Mucosa of rectum (tissue), 2 donors: ENCODE data around the gene CACNA1B.

Experiments used
- H3K27ac ChIP-seq, 2 donors: one replicate each; pipeline ENCODE4 v1.7.0; 2013; ENCODE audit warnings: inconsistent platforms in 2 of 2, low read depth in 2 of 2, low read length in 2 of 2
- H3K27me3 ChIP-seq, 2 donors: one replicate each; pipeline ENCODE4 v1.7.0; 2013; ENCODE audit warnings: low read length in 2 of 2; ENCODE audit not compliant: control insufficient read depth in 2 of 2, insufficient read depth in 2 of 2
- H3K36me3 ChIP-seq, 2 donors: one replicate each; pipeline ENCODE4 v1.7.0; 2013; ENCODE audit warnings: low read length in 2 of 2; ENCODE audit not compliant: control insufficient read depth in 2 of 2, insufficient read depth in 2 of 2
- H3K4me1 ChIP-seq, 2 donors: one replicate each; pipeline ENCODE4 v1.7.0; 2013; ENCODE audit warnings: low read length in 2 of 2, mild to moderate bottlenecking in 1 of 2; ENCODE audit not compliant: control insufficient read depth in 2 of 2, insufficient read depth in 2 of 2
- H3K4me3 ChIP-seq, 2 donors: one replicate each; pipeline ENCODE4 v1.7.0; 2013; ENCODE audit warnings: low read length in 2 of 2
- H3K9ac ChIP-seq, 2 donors: one replicate each; pipeline ENCODE4 v1.7.0; 2013; ENCODE audit warnings: low read length in 2 of 2, low read depth in 1 of 2, mild to moderate bottlenecking in 1 of 2
- H3K9me3 ChIP-seq, 2 donors: one replicate each; pipeline ENCODE4 v1.7.0; 2013; ENCODE audit warnings: low read length in 2 of 2; ENCODE audit not compliant: control insufficient read depth in 2 of 2
- donor health status: healthy.
- donor health status: Normal muscosa, but diverticular disease.

Gene CACNA1B

DNA sequence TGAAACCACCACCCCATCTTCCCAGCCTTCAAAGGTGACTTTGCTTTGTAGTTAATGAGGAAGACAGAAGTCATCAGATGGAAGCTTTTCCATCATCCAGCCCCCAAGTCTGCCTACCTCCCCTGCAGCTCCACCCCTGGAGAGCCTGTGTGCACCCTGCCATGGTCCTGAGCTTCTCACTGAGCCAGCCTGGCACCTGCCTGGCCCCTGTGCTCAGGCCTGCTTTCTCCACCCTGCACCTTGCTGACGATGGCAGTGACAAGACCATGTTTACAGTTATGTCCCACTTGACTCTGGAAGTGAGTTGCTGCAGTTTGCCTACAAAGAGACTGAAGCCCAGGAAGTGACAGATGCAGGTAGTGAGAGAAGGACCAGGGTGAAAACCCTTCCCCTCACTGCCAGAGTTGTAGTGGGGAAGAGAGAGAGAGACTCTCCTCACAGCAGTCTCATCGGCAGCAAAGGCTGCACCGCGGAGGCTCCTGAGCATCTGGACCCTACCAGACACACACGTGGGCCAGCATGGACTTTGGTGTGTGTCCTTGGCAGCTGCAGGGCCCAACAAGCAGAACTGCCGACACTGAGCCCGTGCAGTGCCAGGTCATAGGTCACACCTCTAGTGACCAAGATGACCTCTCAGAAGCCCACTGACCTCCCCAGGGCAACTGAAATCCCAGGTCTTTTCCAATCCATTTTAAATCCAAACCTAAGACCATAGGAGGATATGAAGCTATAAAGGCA, 107.1 kb downstream of the CACNA1B start:
- Histone ChIP-seq H3K4me3 (no peak overlapping the region), H3K9me3 (no peaks in the 10 kb centered on the region), H3K9ac (no peak overlapping the region), H3K27ac (no peak overlapping the region), H3K27me3 (peaks cover 3% of the 10 kb centered on the region in 2 donors), H3K4me1 (no peaks in the 10 kb centered on the region), H3K36me3 (no peaks in the 10 kb centered on the region)

DNA sequence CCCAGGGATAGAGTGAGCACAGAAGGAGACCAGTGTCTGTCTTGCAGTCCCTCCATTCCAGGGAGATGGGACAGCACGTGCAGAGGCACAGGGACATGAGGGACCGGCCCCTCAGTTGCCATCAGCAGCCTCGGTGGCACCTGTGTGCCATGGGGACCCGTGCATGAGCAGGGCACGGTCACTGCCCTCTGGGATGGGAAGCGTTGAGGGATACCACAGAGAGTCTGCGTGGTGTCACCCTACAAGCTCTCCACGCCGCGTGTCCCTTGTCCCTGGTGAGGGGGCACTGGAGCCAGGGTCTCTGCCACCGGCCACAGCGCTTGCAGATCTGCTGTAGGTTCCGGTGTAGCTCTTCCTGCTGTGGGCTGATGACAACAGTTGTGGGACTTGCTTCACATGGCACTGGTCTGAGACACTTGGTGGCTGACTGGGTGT, 108.1 kb downstream of the CACNA1B start:
- no peak overlapping the region for H3K27ac ChIP-seq
- H3K27me3 ChIP-seq, result peaks cover 3% of the 10 kb centered on the region in 2 donors
- H3K36me3 ChIP-seq, result no peaks in the 10 kb centered on the region
- H3K9me3 ChIP-seq, result no peaks in the 10 kb centered on the region
- H3K4me3 ChIP-seq, result no peak overlapping the region
- no peaks in the 10 kb centered on the region for H3K4me1 ChIP-seq
- no peak overlapping the region for H3K9ac ChIP-seq

DNA sequence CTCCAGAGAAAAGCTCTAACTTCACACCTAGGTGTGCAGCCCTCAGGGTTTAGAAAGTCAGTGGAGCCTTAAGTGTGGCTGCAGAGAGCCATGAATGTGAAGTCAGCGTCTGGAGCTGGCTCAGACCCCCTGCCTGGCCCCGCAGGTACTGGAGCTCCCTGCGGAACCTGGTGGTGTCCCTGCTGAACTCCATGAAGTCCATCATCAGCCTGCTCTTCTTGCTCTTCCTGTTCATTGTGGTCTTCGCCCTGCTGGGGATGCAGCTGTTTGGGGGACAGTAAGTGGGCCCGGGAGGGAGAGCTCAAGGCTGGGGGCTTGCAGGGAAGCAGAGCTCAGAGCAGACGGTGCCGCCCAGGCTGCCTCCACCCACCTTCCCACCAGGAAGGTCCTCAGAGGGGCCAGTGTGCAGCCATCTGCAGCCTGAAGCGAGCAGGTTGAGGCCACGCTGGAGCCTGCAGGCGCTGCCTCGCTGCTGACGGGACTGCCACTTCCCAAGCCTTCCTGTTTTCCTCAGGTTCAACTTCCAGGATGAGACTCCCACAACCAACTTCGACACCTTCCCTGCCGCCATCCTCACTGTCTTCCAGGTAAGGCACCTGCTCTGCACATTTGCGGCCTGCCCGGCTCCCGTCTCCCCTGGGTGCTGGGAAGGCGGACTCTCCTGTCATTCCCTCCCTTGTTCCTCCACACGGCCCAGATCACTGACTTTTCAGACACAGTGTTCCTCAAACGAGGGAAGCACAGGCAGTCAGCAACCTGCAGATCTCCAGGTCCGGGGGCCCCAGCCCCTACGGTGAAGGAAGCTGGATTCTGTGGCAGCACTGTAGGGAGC, 108.9 kb downstream of the CACNA1B start:
- no peak overlapping the region for H3K4me3 ChIP-seq
- no peak overlapping the region for H3K9ac ChIP-seq
- no peaks in the 10 kb centered on the region for H3K36me3 ChIP-seq
- no peaks in the 10 kb centered on the region for H3K4me1 ChIP-seq
- no peak overlapping the region for H3K27ac ChIP-seq
- H3K9me3 ChIP-seq, result no peaks in the 10 kb centered on the region
- H3K27me3 ChIP-seq, result peaks cover 3% of the 10 kb centered on the region in 2 donors

DNA sequence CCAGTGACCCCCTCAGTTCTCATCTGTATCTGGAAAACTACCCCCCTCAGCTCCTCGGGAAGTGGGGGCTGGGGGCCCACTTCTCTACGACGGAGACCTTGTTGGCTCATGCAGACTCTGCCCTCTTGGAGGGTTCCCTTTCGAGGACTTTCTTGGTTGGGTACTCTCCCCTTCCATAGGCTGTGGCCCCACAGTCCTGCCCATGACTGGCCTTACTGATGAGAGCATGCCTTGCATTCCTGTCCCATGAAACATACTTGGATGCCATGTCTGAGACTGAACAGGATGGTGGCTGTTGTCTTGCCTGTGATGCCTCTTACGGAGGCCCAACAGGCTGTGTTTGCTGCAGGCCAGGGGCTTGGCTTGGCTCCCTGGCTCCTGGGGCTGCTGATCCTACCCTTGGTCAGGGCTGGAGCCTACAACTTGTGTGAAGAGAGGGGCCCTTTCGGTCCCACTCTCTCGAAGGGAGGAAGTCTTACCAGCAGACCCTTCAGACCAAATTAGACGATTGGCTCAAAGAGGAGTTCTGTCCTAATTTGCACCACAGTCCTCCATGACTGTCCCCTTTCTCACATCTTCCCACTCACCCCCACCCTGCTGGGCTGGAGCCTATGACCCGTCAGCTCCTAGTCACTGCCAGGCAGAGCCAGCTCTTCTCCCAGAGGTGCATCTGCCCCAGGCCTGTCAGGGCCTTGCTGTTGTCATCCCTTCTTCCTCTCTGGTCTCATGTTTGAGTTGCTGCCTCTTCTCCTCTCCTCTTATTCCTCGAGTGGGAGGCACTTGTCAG, 109.9 kb downstream of the CACNA1B start:
- H3K4me3 ChIP-seq, result no peak overlapping the region
- H3K27me3 ChIP-seq, result peaks cover 3% of the 10 kb centered on the region in 2 donors
- no peaks in the 10 kb centered on the region for H3K4me1 ChIP-seq
- H3K36me3 ChIP-seq, result no peaks in the 10 kb centered on the region
- H3K27ac ChIP-seq, result no peak overlapping the region
- no peaks in the 10 kb centered on the region for H3K9me3 ChIP-seq
- no peak overlapping the region for H3K9ac ChIP-seq

DNA sequence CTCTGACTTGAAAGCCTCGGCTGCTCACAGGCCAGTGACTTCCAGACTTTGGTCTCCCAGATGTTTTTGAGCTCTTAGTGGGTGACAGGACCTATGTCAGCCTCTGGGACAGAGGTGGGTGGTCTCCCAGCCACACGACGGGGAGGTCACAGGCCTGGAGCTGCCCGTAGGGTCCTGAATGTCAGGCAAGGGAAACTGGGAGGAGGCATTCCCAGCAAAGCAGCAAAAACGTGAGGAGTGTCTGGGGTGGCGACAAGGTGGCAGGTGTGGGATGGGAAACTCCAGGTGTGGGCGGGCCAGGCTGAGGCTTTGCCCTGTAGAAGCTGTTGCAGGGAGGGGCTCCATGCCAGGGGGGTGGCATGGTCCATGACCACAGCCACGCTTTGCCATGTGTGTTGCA, 110.5 kb downstream of the CACNA1B start:
- Histone ChIP-seq H3K27me3 (peaks cover 3% of the 10 kb centered on the region in 2 donors), H3K4me3 (no peak overlapping the region), H3K36me3 (no peaks in the 10 kb centered on the region), H3K4me1 (no peaks in the 10 kb centered on the region), H3K9me3 (no peaks in the 10 kb centered on the region), H3K9ac (no peak overlapping the region), H3K27ac (no peak overlapping the region)

DNA sequence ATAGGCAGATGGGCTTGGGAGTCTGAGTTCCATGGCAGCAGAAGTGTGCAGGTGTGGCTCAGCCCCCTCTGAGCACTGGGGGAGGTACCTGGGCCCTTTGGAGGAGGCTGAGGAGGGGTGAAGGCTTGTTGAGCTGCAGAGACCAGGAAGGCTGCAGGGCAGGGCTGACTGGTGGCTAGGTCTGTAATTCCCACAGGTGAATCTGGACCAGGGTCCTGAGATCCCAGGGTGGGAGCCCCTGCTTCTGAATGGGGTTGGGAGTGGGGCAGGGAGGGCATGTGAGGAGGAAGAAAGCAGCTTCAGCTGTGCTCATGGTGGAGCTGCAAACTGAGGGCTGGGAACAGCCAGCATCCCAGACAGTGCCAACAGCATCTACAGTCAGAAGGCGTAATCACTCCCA, 111.1 kb downstream of the CACNA1B start:
- Histone ChIP-seq H3K27ac (no peak overlapping the region), H3K4me3 (no peak overlapping the region), H3K4me1 (no peaks in the 10 kb centered on the region), H3K9me3 (no peaks in the 10 kb centered on the region), H3K9ac (no peak overlapping the region), H3K27me3 (peaks cover 3% of the 10 kb centered on the region in 2 donors), H3K36me3 (no peaks in the 10 kb centered on the region)

DNA sequence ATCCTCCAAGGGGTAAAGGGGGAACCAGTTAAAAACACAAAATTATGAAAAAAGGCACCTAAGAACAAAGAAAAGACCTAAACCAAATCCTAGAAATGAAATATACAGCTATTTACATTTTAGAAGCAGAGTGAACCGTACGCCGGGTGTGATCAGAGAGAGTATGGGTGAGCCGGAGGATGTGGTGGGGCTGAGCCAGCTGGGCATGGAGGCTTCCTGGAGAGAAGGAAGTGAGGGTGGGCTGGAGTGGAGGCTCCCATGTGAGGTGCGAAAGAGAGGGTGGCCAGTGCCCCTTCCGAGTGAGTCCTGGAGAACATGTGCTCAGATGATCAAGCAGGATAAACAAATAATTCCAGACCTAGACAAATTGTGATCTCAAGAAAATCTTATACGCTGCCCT, 111.6 kb downstream of the CACNA1B start:
- H3K27ac ChIP-seq, result no peak overlapping the region
- no peaks in the 10 kb centered on the region for H3K4me1 ChIP-seq
- H3K9ac ChIP-seq, result no peak overlapping the region
- peaks cover 3% of the 10 kb centered on the region in 2 donors for H3K27me3 ChIP-seq
- H3K9me3 ChIP-seq, result no peaks in the 10 kb centered on the region
- H3K4me3 ChIP-seq, result no peak overlapping the region
- no peaks in the 10 kb centered on the region for H3K36me3 ChIP-seq

DNA sequence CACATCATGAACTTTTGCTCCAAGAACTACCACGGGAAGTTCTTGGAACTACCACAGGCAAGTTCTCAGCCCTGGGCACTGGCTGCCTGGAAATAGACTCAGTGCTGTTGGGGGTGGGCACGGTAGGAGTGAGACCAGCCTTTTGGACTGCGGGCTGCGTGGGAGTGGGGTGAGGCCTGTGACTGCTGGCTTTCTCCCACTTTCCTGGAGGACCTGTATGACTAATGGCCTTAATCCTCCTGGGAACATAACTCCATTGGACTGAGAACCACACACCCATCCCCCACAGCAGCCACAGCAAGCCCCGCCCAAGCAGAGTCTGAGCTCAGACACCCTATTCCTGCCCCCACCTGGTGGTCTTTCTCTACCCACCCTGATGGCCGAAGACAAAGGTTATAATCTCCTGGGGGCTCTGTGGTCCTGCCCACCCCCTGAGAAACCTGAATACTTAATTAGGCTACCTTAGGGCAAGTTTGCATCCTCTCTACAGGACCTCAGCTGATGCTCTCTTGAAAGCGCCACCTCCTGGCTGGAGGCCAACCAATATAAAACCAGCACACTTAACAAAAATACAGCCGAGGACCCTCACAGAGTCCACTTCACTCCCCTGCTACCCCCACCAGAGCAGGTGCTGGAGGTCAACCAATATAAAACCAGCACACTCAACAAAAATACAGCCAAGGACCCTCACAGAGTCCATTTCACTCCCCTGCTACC, 112.6 kb downstream of the CACNA1B start:
- H3K27me3 ChIP-seq, result no peaks in the 10 kb centered on the region

DNA sequence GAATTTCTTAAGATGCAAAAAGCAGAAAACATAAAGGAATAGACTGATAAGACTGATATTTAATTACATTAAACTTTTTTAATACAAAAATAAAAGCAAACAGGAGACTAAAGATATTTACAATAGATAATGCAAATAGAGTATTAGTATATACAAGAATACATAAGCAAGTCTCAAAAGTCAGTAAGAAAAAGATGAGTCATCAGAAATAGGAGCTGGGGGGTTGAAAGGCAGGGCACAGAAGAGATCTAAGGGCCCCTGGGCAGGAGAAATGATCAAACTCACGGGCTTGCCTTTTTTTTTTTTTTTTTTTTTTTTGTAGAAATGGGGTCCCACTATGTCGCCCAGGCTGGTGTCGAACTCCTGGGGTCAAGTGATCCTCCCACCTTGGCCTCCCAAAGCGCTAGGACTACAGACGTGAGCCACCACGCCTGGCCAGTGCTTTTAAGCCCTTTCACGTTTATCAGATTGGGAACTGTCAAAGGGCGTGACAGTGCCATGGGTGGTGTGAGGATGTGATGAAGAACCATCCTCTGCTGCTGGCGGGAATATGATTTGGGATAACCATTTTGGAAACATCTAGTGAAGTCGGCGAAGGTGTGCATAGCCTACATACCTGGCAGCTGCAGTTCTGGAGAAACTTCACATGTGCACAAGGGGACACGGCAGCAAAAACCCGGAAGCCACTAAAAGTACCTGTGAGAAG, 126.1 kb downstream of the CACNA1B start:
- Histone ChIP-seq H3K27ac (no peak overlapping the region), H3K27me3 (no peaks in the 10 kb centered on the region), H3K4me3 (no peak overlapping the region), H3K4me1 (no peaks in the 10 kb centered on the region), H3K36me3 (no peaks in the 10 kb centered on the region), H3K9me3 (no peaks in the 10 kb centered on the region), H3K9ac (no peak overlapping the region)

More for the DNA sequence above, 112.6 kb downstream of the CACNA1B start:
- Histone ChIP-seq H3K27ac (no peak overlapping the region), H3K9ac (no peak overlapping the region), H3K9me3 (no peaks in the 10 kb centered on the region), H3K4me3 (no peak overlapping the region), H3K36me3 (no peaks in the 10 kb centered on the region), H3K4me1 (no peaks in the 10 kb centered on the region)
